Measurements from ENCODE around the gene GLB1L2.

Gene GLB1L2

DNA sequence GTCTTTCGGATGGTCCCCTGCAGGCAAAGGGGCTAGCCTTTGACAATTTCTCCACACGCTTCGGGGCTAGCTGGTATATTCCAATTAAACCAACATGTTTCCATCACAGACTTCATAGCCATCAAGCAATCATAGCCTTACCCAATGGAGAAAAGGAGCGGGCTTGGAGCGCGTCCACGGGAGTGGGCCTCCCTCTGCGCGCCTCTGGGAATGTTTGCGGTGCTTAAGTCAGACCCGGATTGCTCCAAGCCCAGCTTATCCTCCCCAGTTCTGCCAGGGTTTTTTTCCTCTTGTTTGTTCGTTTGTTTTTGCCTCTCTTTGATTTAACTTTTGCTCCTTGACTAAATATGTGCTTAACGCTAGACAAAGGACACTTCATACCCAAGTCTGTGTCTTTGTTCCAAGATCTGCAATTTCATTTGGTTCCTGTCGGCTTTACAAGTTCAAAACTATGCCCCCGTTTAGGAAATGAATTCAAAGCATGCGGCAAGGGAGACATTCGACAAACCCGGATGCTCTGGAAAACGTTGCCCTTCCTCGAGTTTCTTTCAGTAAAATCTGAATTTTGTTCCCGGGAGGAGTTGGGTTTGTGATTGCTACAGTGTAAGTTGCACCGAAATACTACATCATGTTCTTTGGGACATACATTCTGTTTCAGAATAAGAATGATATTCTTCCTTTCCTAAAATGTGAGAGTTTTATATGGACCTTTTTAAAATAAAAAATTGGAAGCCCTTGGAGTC, 1.0 kb upstream of the GLB1L2 start:
- peak overlapping the region; percentile 68 for H3K4me3 ChIP-seq
- no peak overlapping the region for H3K27ac ChIP-seq
- DNase-seq (ENCODE audit: low spot score): no peak
- TF ChIP-seq, protein P1, sequence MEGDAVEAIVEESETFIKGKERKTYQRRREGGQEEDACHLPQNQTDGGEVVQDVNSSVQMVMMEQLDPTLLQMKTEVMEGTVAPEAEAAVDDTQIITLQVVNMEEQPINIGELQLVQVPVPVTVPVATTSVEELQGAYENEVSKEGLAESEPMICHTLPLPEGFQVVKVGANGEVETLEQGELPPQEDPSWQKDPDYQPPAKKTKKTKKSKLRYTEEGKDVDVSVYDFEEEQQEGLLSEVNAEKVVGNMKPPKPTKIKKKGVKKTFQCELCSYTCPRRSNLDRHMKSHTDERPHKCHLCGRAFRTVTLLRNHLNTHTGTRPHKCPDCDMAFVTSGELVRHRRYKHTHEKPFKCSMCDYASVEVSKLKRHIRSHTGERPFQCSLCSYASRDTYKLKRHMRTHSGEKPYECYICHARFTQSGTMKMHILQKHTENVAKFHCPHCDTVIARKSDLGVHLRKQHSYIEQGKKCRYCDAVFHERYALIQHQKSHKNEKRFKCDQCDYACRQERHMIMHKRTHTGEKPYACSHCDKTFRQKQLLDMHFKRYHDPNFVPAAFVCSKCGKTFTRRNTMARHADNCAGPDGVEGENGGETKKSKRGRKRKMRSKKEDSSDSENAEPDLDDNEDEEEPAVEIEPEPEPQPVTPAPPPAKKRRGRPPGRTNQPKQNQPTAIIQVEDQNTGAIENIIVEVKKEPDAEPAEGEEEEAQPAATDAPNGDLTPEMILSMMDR (IDR thresholded peaks at IDR 0.05): no peak

DNA sequence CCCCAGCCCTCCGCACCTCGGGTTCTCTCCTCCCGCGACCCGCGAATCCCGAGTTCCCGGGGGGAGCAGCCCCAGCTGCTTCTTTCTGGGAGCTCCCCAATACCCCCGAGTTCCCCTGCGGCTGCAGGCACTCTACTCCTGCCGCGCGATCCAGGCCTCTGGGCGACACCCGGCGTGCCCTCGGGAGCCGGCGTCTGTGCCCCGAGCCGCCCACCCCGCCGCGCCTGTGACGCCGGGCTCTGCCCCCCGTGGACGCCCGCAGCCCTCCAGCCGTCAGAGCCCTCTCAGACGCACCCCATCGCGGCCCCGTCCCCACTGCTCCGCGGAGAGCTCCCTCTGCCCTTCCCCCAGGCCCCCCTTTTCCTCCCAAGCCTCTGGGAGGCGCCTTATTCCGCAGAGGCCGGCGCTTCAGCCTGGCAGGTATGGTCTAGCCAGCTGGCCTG, 422 bp downstream of the GLB1L2 start:
- no peak overlapping the region for H3K27ac ChIP-seq
- DNase-seq (ENCODE audit: low spot score): no peak
- H3K4me3 ChIP-seq: peak overlapping the region; percentile 68
- TF ChIP-seq, protein P1 (IDR thresholded peaks at IDR 0.05): no peak

DNA sequence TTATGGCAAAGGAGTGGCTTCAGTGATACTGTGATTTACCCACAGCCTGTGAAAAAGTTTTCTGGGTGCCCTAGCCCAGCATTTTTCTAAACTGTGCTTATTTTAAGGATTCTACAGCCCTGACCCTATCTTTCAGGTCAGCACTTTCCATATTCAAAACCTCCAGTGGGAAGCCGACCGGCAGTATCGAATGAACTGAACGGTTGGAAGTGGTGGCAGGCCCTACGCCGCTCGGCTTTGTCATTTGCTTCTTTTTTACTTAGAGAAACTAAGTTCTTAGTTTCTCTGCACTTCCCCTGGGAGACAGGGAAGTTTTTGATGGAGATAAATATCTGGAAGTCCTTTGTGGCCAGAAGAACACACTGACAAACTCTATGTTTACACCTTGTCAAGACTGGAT, 994 bp downstream of the GLB1L2 start:
- Histone ChIP-seq H3K27ac (no peak overlapping the region), H3K4me3 (no peak overlapping the region)
- no peak for DNase-seq (ENCODE audit: low spot score)
- TF ChIP-seq, protein P1 (IDR thresholded peaks at IDR 0.05): no peak

DNA sequence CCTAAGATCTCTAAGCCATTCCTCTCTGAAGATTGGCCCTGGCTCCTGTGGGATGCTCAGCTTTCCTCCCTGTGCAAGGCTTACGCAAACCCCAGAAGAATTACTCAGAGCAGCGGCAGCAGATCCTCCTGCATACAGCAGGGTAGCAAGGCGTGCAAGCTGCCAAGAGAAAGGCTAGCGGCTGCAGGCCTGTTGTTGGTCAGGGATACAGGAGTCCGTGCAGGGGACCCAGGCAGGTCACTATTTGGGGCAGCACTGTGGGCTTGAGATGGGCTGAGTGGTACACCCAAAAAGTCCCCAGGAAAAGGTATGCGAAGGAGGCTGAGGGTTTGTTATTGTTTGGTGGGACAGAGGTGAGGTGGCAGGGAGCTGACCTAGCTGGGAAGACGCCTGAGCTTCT, 1.5 kb downstream of the GLB1L2 start:
- DNase-seq (ENCODE audit: low spot score): no peak
- TF ChIP-seq, protein P1 (IDR thresholded peaks at IDR 0.05): no peak
- Histone ChIP-seq H3K27ac (no peak overlapping the region), H3K4me3 (no peak overlapping the region)

DNA sequence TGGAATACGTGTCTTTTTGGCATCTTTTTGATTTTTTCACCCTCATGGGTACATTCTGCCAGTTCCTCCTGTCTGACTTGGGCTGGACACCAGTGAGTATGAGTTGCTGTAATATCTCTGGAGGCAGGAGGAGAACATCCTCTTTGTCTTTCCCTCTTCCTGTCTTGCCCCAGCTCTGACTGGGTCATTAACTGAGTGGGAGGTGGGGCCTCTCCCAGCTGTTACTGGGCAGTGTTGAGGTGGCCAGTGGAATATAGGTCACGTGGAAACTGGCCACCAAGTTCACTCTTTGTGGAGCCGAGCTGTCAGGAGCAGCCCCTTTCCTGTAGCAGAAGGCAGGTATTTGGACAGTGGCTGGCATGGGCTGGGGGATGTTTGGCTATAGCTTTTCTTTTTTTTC, 2.2 kb downstream of the GLB1L2 start:
- H3K27ac ChIP-seq: no peak overlapping the region
- TF ChIP-seq, protein P1 (IDR thresholded peaks at IDR 0.05): no peak
- H3K4me3 ChIP-seq: no peak overlapping the region
- no peak for DNase-seq (ENCODE audit: low spot score)

DNA sequence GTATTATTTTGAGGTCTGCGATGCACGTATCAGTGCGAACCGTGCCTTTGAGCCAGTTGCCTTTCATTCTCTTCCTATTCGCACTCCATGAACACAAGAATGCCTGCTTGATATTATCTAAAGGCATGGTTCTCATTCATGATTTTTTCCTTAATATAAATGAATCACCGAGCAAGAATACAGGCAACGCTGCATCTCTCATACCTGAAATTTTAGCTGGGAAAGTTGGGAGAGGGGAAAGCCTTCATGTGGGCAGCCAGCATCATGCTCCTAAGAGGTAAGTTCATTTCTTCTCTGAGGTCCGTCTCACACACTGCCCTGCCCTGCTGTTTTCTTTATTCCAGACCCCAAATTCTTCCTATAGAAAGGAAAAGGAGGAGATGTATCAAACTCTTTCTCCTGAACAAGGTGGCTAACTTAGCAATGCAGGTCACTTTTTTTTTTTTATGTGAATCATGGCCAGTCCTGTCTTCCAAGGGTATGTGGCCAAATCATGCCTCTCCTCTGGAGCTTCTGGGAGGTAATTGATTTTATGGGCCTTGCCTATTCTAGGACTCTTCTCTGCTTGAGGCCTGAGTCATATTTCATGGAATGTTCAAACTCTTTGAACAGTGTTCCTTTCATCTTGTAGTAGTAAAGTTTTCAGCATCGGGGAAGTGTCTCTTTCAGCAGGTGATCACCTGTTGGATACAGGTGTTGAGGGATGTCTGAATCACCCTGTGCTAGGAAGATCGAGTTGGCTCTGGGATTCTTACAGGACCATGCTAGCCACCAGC, 3.2 kb downstream of the GLB1L2 start:
- Histone ChIP-seq H3K4me3 (no peak overlapping the region), H3K27ac (no peak overlapping the region)
- TF ChIP-seq, protein P1 (IDR thresholded peaks at IDR 0.05): no peak
- no peak for DNase-seq (ENCODE audit: low spot score)

Measured in coronary artery (tissue), 2 donors.